HepG2 (cell line): ENCODE data around the gene OXLD1. TPM values are rescaled to one million over a fixed set of nuclear protein-coding genes. Genes with fewer than 3 reads are reported as not detected.

Source experiments
- GATA4 ChIP-seq: sonication (generic); IDR thresholded peaks from 2 replicates; pipeline ENCODE4 v1.6.1; 2016; ENCODE audit warnings: antibody characterized with exemption, low read depth, borderline replicate concordance
- ONECUT2 ChIP-seq: sonication (generic); formaldehyde crosslinking; IDR thresholded peaks from 2 replicates; pipeline ENCODE4 v1.4.0; 2020; ENCODE audit warnings: missing genetic modification reagents
- PAF1 ChIP-seq: IDR thresholded peaks from 2 replicates; pipeline ENCODE4 v1.6.1; 2016; ENCODE audit warnings: missing genetic modification reagents, missing compliant biosample characterization
- PHB2 ChIP-seq: fragments of 450-650 bp; IDR thresholded peaks from 2 replicates; pipeline ENCODE4 v1.6.1; 2018; ENCODE audit not compliant: partially characterized antibody
- PHF21A ChIP-seq: sonication (generic); formaldehyde crosslinking; IDR thresholded peaks from 2 replicates; pipeline ENCODE4 v1.5.0; 2020; ENCODE audit warnings: mild to moderate bottlenecking, missing genetic modification reagents
- SRSF4 ChIP-seq: fragments of 200-400 bp; formaldehyde crosslinking; IDR thresholded peaks from one replicate; pipeline ENCODE4 v1.6.1; 2018; ENCODE audit warnings: mild to moderate bottlenecking, low read depth, low read length, moderate library complexity; ENCODE audit not compliant: poor library complexity, severe bottlenecking
- SYNCRIP ChIP-seq: fragments of 200-400 bp; formaldehyde crosslinking; IDR thresholded peaks from 2 replicates; pipeline ENCODE4 v1.6.1; 2018; ENCODE audit warnings: mild to moderate bottlenecking, low read depth, low read length; ENCODE audit not compliant: insufficient read depth
- TBL1XR1 ChIP-seq: fragments of 150-350 bp; IDR thresholded peaks from 2 replicates; pipeline ENCODE4 v1.6.1; 2014; ENCODE audit warnings: borderline replicate concordance, low read length; ENCODE audit not compliant: partially characterized antibody
- ZBTB42 ChIP-seq: sonication (generic); formaldehyde crosslinking; IDR thresholded peaks from 2 replicates; pipeline ENCODE4 v1.5.0; 2020; ENCODE audit warnings: mild to moderate bottlenecking, missing genetic modification reagents
- ZFP36L1 ChIP-seq: sonication (generic); formaldehyde crosslinking; IDR thresholded peaks from 2 replicates; pipeline ENCODE4 v1.8.0; 2022; ENCODE audit warnings: mild to moderate bottlenecking, missing genetic modification reagents, moderate library complexity
- ZNF367 ChIP-seq: sonication (generic); formaldehyde crosslinking; IDR thresholded peaks from 2 replicates; pipeline ENCODE4 v1.4.0; 2020; ENCODE audit warnings: missing genetic modification reagents, borderline replicate concordance
- ZNF431 ChIP-seq: sonication (generic); formaldehyde crosslinking; IDR thresholded peaks from 2 replicates; pipeline ENCODE4 v1.9.0; 2022; ENCODE audit warnings: missing genetic modification reagents, low read depth, mild to moderate bottlenecking, borderline replicate concordance
- ZNF547 ChIP-seq: sonication (generic); formaldehyde crosslinking; IDR thresholded peaks from 2 replicates; pipeline ENCODE4 v1.5.1; 2020; ENCODE audit warnings: mild to moderate bottlenecking, missing genetic modification reagents
- ZNF747 ChIP-seq: sonication (generic); formaldehyde crosslinking; IDR thresholded peaks from 2 replicates; pipeline ENCODE4 v1.8.1; 2023; ENCODE audit warnings: missing genetic modification reagents, mild to moderate bottlenecking, borderline replicate concordance
- ZNF850 ChIP-seq: sonication (generic); formaldehyde crosslinking; conservative IDR thresholded peaks from 2 replicates; pipeline ENCODE4 v1.9.0; 2021; ENCODE audit warnings: mild to moderate bottlenecking, missing genetic modification reagents
- polyA plus RNA-seq, 8 experiments: library from polyadenylated mRNA; depleted of rRNA in 3 of 8; stranded (reverse) in 7 of 8; unstranded in 1 of 8; fragments of >200 nt; fragmentation: Illumina TruSeq in 4 of 8; extraction: Trizol in 4 of 8; gene quantifications; 2 replicates each; pipeline versions ENCODE4 v1.2.1 to v1.2.3, GENCODE V29; 2011 to 2016; ENCODE audit warnings: low read depth in 4 of 8, missing spikeins in 1 of 8, mixed read lengths in 1 of 8; ENCODE audit not compliant: insufficient read depth in 1 of 8
- total RNA-seq, 5 experiments: library from RNA; depleted of rRNA; stranded (reverse); fragments of >200 nt; fragmentation: Illumina TruSeq; extraction: Trizol; gene quantifications; 2 replicates each; pipeline ENCODE4 v1.2.3, GENCODE V29; 2016; ENCODE audit warnings: low read depth in 1 of 5
- TF ChIP-seq, protein P1 (sequence below): sonication (generic); formaldehyde crosslinking; IDR thresholded peaks from 2 replicates; pipeline ENCODE4 v1.4.0; 2020; ENCODE audit warnings: missing genetic modification reagents
- TF ChIP-seq, protein P2 (sequence below): sonication (generic); formaldehyde crosslinking; IDR thresholded peaks from 2 replicates; pipeline ENCODE4 v1.8.0; 2022; ENCODE audit warnings: low read depth, missing genetic modification reagents
- TF ChIP-seq, protein P3 (sequence below): sonication (generic); formaldehyde crosslinking; conservative IDR thresholded peaks from 2 replicates; pipeline ENCODE4 v1.5.0; 2020; ENCODE audit warnings: missing genetic modification reagents
- TF ChIP-seq, protein P4 (sequence below): sonication (generic); formaldehyde crosslinking; IDR thresholded peaks from 2 replicates; pipeline ENCODE4 v1.8.0; 2022; ENCODE audit warnings: mild to moderate bottlenecking, missing genetic modification reagents, moderate library complexity
- TF ChIP-seq, protein P5 (sequence below): sonication (generic); formaldehyde crosslinking; conservative IDR thresholded peaks from 2 replicates; pipeline ENCODE4 v1.4.0; 2020; ENCODE audit warnings: missing genetic modification reagents
- TF ChIP-seq, protein P6 (sequence below): IDR thresholded peaks from 2 replicates; pipeline ENCODE4 v1.6.1; 2018; ENCODE audit warnings: missing genetic modification reagents, mild to moderate bottlenecking, missing compliant biosample characterization

OXLD1 gene
- total and polyA plus RNA-seq, 2 of the 13 experiments (the other 11 are each of a cell fraction or from before 2014, with no cell fraction given) = 27.1 to 37.5 TPM

DNA sequence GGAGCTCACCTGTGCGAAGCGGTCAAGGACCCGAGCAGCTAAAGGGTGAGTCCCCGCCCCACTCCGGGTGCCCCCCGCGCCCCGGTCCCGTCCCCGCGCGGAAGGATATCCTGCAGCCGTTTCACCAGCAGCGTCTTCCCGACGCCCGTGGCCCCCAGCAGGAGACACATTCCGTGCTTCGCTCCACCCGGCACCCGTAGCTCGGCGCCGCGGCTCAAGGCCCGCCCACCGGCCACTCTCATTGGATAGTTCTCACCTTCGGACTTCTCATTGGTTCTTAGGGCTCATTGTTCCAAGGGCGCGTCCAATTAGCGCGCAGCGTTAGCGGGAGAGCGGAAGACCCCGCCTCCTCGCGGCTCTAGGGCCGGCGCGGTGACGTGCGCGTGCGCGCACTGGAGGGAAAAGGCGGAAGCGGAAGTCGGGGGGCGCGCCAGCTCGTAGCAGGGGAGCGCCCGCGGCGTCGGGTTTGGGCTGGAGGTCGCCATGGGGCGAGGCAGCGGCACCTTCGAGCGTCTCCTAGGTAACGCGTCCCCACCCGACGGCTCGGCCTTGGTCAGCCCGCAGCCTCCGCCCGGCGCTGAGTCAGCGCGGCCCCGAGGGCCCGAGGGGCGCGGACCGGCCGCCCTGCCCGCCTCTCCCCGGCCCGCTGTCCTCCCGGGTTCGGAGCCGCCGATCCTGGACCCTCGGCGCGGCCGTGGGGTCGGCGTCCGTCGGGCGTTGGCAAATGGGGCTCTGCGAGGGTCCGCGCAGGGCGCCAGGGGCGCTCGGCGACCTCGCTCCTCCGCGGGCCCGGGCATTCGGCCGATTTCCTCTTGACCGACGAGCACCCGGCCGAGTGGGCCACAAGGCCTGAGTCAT is 17.4 kb upstream of the OXLD1 start, which contains the start of the genes ARL16 and HGS (continued):
- peak; percentile 8; the same call in 1 of the 2 replicates for TF ChIP-seq ZNF367 (CRISPR knock-in tag)
- 0 out of 2 replicates have a peak, but pooled peaks have one; percentile 71 for TF ChIP-seq ZBTB42 (CRISPR knock-in tag)
- TF ChIP-seq, protein P1, sequence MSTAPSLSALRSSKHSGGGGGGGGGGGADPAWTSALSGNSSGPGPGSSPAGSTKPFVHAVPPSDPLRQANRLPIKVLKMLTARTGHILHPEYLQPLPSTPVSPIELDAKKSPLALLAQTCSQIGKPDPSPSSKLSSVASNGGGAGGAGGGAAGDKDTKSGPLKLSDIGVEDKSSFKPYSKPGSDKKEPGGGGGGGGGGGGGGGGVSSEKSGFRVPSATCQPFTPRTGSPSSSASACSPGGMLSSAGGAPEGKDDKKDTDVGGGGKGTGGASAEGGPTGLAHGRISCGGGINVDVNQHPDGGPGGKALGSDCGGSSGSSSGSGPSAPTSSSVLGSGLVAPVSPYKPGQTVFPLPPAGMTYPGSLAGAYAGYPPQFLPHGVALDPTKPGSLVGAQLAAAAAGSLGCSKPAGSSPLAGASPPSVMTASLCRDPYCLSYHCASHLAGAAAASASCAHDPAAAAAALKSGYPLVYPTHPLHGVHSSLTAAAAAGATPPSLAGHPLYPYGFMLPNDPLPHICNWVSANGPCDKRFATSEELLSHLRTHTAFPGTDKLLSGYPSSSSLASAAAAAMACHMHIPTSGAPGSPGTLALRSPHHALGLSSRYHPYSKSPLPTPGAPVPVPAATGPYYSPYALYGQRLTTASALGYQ = peak; percentile 62; the same call in 1 of the 2 replicates
- no peak for TF ChIP-seq SYNCRIP
- TF ChIP-seq PHF21A (CRISPR knock-in tag) = peak; percentile 42; the same call in 1 of the 2 replicates
- no peak for TF ChIP-seq SRSF4
- TF ChIP-seq ZNF850 (CRISPR knock-in tag) = no peak
- TF ChIP-seq ZNF747 (CRISPR knock-in tag) = peak; percentile 4; the same call in 1 of the 2 replicates
- TF ChIP-seq GATA4 = no peak
- TF ChIP-seq PHB2 = no peak
- no peak for TF ChIP-seq PAF1
- TF ChIP-seq, protein P2, sequence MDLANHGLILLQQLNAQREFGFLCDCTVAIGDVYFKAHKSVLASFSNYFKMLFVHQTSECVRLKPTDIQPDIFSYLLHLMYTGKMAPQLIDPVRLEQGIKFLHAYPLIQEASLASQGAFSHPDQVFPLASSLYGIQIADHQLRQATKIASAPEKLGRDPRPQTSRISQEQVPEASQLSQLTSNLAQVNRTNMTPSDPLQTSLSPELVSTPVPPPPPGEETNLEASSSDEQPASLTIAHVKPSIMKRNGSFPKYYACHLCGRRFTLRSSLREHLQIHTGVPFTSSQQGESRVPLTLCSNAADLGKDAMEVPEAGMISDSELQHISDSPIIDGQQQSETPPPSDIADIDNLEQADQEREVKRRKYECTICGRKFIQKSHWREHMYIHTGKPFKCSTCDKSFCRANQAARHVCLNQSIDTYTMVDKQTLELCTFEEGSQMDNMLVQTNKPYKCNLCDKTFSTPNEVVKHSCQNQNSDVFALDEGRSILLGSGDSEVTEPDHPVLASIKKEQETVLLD (CRISPR knock-in tag) = peak; percentile 73; the same call in 1 of the 2 replicates
- TF ChIP-seq ZNF431 (CRISPR knock-in tag) = no peak
- TF ChIP-seq, protein P3, sequence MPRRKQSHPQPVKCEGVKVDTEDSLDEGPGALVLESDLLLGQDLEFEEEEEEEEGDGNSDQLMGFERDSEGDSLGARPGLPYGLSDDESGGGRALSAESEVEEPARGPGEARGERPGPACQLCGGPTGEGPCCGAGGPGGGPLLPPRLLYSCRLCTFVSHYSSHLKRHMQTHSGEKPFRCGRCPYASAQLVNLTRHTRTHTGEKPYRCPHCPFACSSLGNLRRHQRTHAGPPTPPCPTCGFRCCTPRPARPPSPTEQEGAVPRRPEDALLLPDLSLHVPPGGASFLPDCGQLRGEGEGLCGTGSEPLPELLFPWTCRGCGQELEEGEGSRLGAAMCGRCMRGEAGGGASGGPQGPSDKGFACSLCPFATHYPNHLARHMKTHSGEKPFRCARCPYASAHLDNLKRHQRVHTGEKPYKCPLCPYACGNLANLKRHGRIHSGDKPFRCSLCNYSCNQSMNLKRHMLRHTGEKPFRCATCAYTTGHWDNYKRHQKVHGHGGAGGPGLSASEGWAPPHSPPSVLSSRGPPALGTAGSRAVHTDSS = no peak
- TF ChIP-seq ONECUT2 (CRISPR knock-in tag) = no peak
- TF ChIP-seq TBL1XR1 = no peak
- no peak for TF ChIP-seq ZFP36L1 (CRISPR knock-in tag)
- TF ChIP-seq, protein P4, sequence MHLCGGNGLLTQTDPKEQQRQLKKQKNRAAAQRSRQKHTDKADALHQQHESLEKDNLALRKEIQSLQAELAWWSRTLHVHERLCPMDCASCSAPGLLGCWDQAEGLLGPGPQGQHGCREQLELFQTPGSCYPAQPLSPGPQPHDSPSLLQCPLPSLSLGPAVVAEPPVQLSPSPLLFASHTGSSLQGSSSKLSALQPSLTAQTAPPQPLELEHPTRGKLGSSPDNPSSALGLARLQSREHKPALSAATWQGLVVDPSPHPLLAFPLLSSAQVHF = peak; percentile 78; the same call in 1 of the 2 replicates
- TF ChIP-seq, protein P5, sequence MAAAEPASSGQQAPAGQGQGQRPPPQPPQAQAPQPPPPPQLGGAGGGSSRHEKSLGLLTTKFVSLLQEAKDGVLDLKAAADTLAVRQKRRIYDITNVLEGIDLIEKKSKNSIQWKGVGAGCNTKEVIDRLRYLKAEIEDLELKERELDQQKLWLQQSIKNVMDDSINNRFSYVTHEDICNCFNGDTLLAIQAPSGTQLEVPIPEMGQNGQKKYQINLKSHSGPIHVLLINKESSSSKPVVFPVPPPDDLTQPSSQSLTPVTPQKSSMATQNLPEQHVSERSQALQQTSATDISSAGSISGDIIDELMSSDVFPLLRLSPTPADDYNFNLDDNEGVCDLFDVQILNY (CRISPR knock-in tag) = peak; percentile 54; the same call in 1 of the 2 replicates
- TF ChIP-seq ZNF547 (CRISPR knock-in tag) = no peak
- TF ChIP-seq, protein P6, sequence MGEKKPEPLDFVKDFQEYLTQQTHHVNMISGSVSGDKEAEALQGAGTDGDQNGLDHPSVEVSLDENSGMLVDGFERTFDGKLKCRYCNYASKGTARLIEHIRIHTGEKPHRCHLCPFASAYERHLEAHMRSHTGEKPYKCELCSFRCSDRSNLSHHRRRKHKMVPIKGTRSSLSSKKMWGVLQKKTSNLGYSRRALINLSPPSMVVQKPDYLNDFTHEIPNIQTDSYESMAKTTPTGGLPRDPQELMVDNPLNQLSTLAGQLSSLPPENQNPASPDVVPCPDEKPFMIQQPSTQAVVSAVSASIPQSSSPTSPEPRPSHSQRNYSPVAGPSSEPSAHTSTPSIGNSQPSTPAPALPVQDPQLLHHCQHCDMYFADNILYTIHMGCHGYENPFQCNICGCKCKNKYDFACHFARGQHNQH (CRISPR knock-in tag) = peak; percentile 30; the same call in 1 of the 2 replicates
